Ovary (tissue), 9 donors: ENCODE data around the gene ZMIZ1. TPM values are rescaled to one million over a fixed set of nuclear protein-coding genes. Genes with fewer than 3 reads are reported as not detected.

Experiments used
- DNase-seq, 5 donors: peaks; one replicate each; pipeline ENCODE4 v3.0.0-alpha.2; 2019 to 2020
- H3K27ac ChIP-seq, 2 donors: fragments of 200-600 bp; one replicate each; pipeline versions ENCODE4 v1.5.1 to v1.8.0; 2019 to 2022
- H3K27me3 ChIP-seq: fragments of 200-600 bp; one replicate; pipeline ENCODE4 v1.8.0; 2022
- H3K36me3 ChIP-seq: fragments of 200-600 bp; sonication (generic); one replicate; pipeline ENCODE4 v1.5.1; 2019
- H3K4me1 ChIP-seq: one replicate; pipeline ENCODE4 v1.8.1; 2013; ENCODE audit warnings: mild to moderate bottlenecking, moderate library complexity; ENCODE audit not compliant: insufficient read depth
- H3K4me3 ChIP-seq: fragments of 200-600 bp; sonication (generic); one replicate; pipeline ENCODE4 v1.5.1; 2017
- H3K9me3 ChIP-seq, 2 donors: fragments of 200-600 bp in 1 of 2; sonication (generic) in 1 of 2; one replicate each; pipeline versions ENCODE4 v1.5.1 to v1.8.1; 2013 to 2019; ENCODE audit warnings: mild to moderate bottlenecking in 1 of 2, moderate library complexity in 1 of 2
- CTCF ChIP-seq, 3 donors: fragments of 450-650 bp in 2 of 3; fragments of 200-600 bp in 1 of 3; IDR thresholded peaks; one replicate each; pipeline versions ENCODE4 v1.5.1 to v1.8.0; 2016 to 2022; ENCODE audit warnings: antibody characterized with exemption in 3 of 3, mild to moderate bottlenecking in 1 of 3
- EP300 ChIP-seq: sonication (generic); formaldehyde crosslinking; IDR thresholded peaks from one replicate; pipeline ENCODE4 v1.6.1; 2017; ENCODE audit warnings: antibody characterized with exemption
- POLR2A ChIP-seq: fragments of 450-650 bp; IDR thresholded peaks from one replicate; pipeline ENCODE4 v1.6.1; 2017; ENCODE audit warnings: antibody characterized with exemption, mild to moderate bottlenecking, moderate library complexity
- WGBS, 3 donors: extraction: QIAGEN DNeasy Blood & Tissue Kit in 1 of 3; methylation state at CpG; one replicate each; pipeline versions ENCODE4 v1.1.5 to v1.1.7; 2013 to 2017; 5-methylcytosine and 5-hydroxymethylcytosine counted together
- intact Hi-C, 4 donors: fragments of 100-400 bp; cut with DNase I; formaldehyde crosslinking; loops; one replicate each; pipeline versions ENCODE4 v1.11.0 to v1.15.1; 2022 to 2023
- polyA plus RNA-seq, 2 donors: library from polyadenylated mRNA; stranded (reverse); fragments of 200-250 nt in 1 of 2; fragments of 350-450 nt in 1 of 2; fragmentation: Illumina TruSeq in 1 of 2; extraction: RNeasy Lipid Tissue Mini Kit (QIAGEN cat#74804) in 1 of 2; gene quantifications; one replicate each; pipeline ENCODE4 v1.2.3, GENCODE V29; 2013 to 2014
- total RNA-seq, 7 donors: library from RNA; depleted of rRNA in 2 of 7; stranded (reverse); fragments of >200 nt in 2 of 7; fragmentation: NEBNext Ultra II Directional in 3 of 7; extraction: Animal tissue kit (Norgen Biotek cat#: 25700) in 3 of 7; gene quantifications; one replicate each; pipeline versions ENCODE4 v1.1.0 to v1.2.4, GENCODE V29; 2016 to 2023
- donor health status: DM: no; HTN: no; CAD: no; lungs with moderate emphysema.
- donor health status: DM: no; HTN: no; CAD: no.
- donor health status: Bipolar disorder and iron deficiency.
- donor health status: DM: yes; HTN: yes; CAD: no.
- donor health status: DM: no; HTN: no; CAD: no.
- donor health status: DM: yes; HTN: yes; CAD: no.

ZMIZ1 gene
- total and polyA plus RNA-seq, 9 donors, result 30.3 to 117 (median 69.1) TPM

- Histone ChIP-seq H3K27me3 (no peaks in the 10 kb centered on the region), H3K27ac (peak overlapping the region; percentile 42 to 74), H3K36me3 (no peaks in the 10 kb centered on the region), H3K4me3 (no peak overlapping the region), H3K4me1 (peaks cover 38% of the 10 kb centered on the region), H3K9me3 (no peaks in the 10 kb centered on the region)
- DNase-seq, result no peak
- intact Hi-C loops, result loop anchor here in 1 of 4 donors (10.0 kb wide), 1 partner anchor 223 kb away; no protein-coding TSS in a partner anchor
- 65 to 74% (median 70%) methylated on average over 5 of the region's 5 CpGs for WGBS, 3 donors
- TF ChIP-seq CTCF (IDR thresholded peaks at IDR 0.05) (no peak), EP300 (no peak), POLR2A (no peak)
Measured at GRCh38 chr10:79241629-79241989, 172.8 kb downstream of the ZMIZ1 start.

DNA sequence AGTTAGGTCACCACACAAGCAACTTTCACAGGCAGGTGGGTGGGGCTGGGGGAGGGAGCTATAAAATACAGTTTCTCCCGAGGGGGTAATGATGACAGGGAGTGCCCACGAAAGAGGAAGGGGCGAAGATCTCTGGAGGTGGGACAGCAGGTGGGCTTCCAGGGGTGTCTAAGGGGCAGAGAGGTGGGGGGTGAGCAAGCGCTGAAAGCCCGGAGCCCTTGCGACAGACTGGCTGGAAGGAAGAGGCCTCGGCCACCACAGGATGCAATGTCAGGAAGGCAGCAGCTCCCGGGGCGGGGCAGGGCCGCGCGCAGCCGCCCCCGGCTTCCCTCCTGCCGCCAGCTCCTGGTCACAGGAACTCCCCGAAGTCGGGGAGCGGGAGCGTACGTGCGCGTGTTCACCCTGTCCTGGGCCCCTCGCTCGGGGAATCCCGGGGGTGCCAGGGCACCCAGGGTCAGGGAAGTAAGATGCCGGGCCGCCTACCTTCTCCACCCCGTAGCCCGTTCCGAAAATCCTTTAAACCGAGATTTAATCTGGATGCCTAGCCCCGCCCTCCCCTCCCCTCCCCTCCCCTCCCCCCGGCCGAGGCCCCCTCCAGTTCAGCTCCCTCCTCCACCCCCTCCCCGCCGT lies 173.3 kb downstream of the ZMIZ1 start:
- peak; percentile 57 to 73 (median 67) for DNase-seq
- intact Hi-C loops, result loop anchor here in 1 of 4 donors (10.0 kb wide), 1 partner anchor 223 kb away; no protein-coding TSS in a partner anchor
- 6 to 9% (median 6%) methylated on average over 26 to 36 of the region's 36 CpGs for WGBS, 3 donors

DNA sequence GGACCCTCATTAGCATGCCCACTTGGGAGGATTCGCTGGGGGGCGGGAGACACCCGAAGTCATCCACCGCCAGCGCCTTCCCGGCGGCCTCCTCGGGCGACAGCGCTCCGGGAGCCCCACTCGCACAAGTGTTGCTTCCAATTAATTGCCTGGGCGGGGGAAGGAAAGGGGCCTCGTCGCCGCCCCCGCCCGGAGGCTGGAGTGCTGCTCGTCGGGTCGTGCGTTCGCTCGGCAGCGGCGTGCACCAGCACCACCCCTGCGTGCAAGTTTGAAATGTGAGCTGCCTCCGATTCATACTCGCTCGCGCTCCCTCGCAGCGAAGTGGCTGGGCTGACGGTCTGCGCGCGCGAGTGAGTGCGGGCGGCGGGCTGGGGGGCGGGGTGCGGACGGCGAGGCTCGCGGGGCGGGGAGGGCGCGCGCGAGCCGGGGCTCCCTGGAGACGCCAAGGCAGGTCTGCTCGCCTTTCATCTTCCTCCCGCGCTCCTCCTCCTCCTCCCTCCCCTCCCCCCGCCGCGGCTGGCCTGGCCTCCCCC lies 173.9 kb downstream of the ZMIZ1 start:
- Histone ChIP-seq H3K4me3 (peak overlapping the region; percentile 39), H3K4me1 (peaks cover 42% of the 10 kb centered on the region), H3K36me3 (no peaks in the 10 kb centered on the region), H3K27ac (peak overlapping the region; percentile 42 to 74), H3K9me3 (no peaks in the 10 kb centered on the region), H3K27me3 (no peaks in the 10 kb centered on the region)
- 1% methylated on average over 22 to 57 of the region's 60 CpGs for WGBS, 3 donors
- intact Hi-C loops, result loop anchor here in 1 of 4 donors (10.0 kb wide), 1 partner anchor 222 kb away; no protein-coding TSS in a partner anchor
- peak; percentile 74 to 85 (median 77) for DNase-seq
- TF ChIP-seq CTCF (IDR thresholded peaks at IDR 0.05) (no peak), POLR2A (no peak), EP300 (no peak)

More for the DNA sequence above, 173.3 kb downstream of the ZMIZ1 start:
- Histone ChIP-seq H3K9me3 (no peaks in the 10 kb centered on the region), H3K36me3 (no peaks in the 10 kb centered on the region), H3K4me1 (peaks cover 42% of the 10 kb centered on the region), H3K4me3 (peak overlapping the region; percentile 39), H3K27me3 (no peaks in the 10 kb centered on the region), H3K27ac (peak overlapping the region; percentile 42 to 74)
- no peak for TF ChIP-seq POLR2A
- TF ChIP-seq CTCF (IDR thresholded peaks at IDR 0.05), result no peak
- no peak for TF ChIP-seq EP300

DNA sequence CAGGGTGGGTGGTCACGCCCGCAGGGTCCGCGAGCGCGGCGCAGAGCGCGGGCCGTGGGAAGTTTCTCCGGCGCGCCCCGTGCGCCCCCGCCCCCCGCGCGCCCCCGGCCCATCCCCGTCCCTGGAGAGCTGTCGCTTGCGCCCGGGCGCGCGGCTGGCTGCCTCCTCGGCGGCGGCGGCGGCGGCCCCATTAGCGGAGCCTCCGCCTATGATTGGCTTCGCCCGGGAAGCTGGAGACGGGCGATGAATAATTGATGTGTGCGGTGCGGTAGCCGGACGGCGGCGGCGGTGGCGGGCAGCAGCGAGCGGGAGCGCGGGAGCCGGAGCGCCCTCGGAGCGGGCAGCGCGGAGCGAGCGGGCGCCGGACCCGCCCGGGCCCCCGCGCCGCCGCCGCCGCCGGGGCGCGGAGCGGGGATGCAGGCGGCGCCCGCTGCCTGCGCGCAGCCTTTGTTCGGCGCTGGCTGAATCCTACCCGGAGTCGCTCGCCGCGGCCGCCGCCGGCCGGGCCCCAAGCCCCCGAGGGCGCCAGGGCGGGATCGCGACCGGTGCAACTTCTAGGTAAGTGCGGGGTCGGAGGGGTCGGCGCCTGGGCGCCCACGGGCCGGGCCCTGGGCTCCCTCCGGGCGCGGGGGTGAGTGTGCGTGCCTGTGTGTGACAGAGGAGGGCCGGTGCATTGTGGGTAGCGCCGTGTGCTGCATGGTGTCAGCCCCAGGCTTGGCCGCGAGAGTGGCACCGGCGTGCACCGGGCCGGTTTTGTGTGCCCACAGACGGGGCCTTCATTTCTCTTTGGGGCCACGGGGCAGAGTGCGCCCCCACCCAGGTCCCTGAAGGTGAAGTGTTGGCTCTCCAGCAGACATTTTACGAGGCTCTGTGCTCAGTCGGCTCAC lies 174.7 kb downstream of the ZMIZ1 start:
- peak overlapping the region; percentile 42 to 74 for H3K27ac ChIP-seq
- DNase-seq, result peak in 2 of 5 donors; percentile 56 to 60
- peaks cover 43% of the 10 kb centered on the region for H3K4me1 ChIP-seq
- no peaks in the 10 kb centered on the region for H3K36me3 ChIP-seq
- H3K4me3 ChIP-seq, result peak overlapping the region; percentile 39
- intact Hi-C loops, result loop anchor here in 1 of 4 donors (10.0 kb wide), 1 partner anchor 221 kb away; no protein-coding TSS in a partner anchor
- H3K27me3 ChIP-seq, result no peaks in the 10 kb centered on the region
- TF ChIP-seq EP300 (no peak), POLR2A (no peak), CTCF (IDR thresholded peaks at IDR 0.05) (no peak)
- WGBS, 3 donors, result 47 to 52% (median 51%) methylated on average over 95 to 120 of the region's 120 CpGs
- H3K9me3 ChIP-seq, result no peaks in the 10 kb centered on the region
